Epithelial cell of esophagus (primary cell): ENCODE results near the gene TEX261.
A peak's percentile ranks its signal among the peaks of the same experiment; 100 is the strongest.
"Not testable (repeated sequence)": the region's sequence is repeated elsewhere in the genome, so short reads cannot be mapped to it uniquely, and the experiment has no call there.

Experiments used
- DNase-seq: peaks from one replicate; pipeline ENCODE4 v3.0.0; 2010; ENCODE audit warnings: low read depth
- H3K4me3 ChIP-seq: 2 replicates; pipeline ENCODE4 v1.5.1; 2011; ENCODE audit warnings: mild to moderate bottlenecking, low read length, control low read depth
- CTCF ChIP-seq: IDR thresholded peaks from 2 replicates; pipeline ENCODE4 v1.5.1; 2011; ENCODE audit warnings: low read depth, mild to moderate bottlenecking, low read length, control low read depth, inconsistent platforms; ENCODE audit not compliant: insufficient read depth; ENCODE audit errors: missing control alignments

The TEX261 gene

GRCh38 chr2:70994699-70995425, at the start of gene TEX261:
TSS of gene TEX261 (minus strand) at chr2:70994873. CDS start at chr2:70994757, 116 bp downstream.
- DNase-seq: peak; percentile 87
- peak; percentile 46 for TF ChIP-seq CTCF

GRCh38 chr2:71043531-71044407, 49.1 kb upstream of the TEX261 start:
- no peak overlapping the region for H3K4me3 ChIP-seq
- DNase-seq: no peak
- no peak for TF ChIP-seq CTCF

More at GRCh38 chr2:70994699-70995425, at the start of gene TEX261:
- H3K4me3 ChIP-seq: peak within 1 kb of the TSS; percentile 79

GRCh38 chr2:71042287-71042686, 47.6 kb upstream of the TEX261 start:
- H3K4me3 ChIP-seq: no peak overlapping the region
- TF ChIP-seq CTCF: no peak
- no peak for DNase-seq

GRCh38 chr2:71036296-71036695, 41.6 kb upstream of the TEX261 start:
- DNase-seq, H3K4me3 ChIP-seq: not testable (repeated sequence)

- peak; percentile 93 for DNase-seq
Observed at GRCh38 chr2:71023553-71024243, 29.0 kb upstream of the TEX261 start.

GRCh38 chr2:71021394-71021793, 26.7 kb upstream of the TEX261 start:
- H3K4me3 ChIP-seq, DNase-seq: not testable (repeated sequence)

More at GRCh38 chr2:71023553-71024243, 29.0 kb upstream of the TEX261 start:
- peak overlapping the region; percentile 24 for H3K4me3 ChIP-seq
- TF ChIP-seq CTCF: peak; percentile 36

GRCh38 chr2:71019989-71020388, 25.3 kb upstream of the TEX261 start:
- not testable (repeated sequence) for H3K4me3 ChIP-seq, DNase-seq

GRCh38 chr2:71018625-71019024, 24.0 kb upstream of the TEX261 start:
- H3K4me3 ChIP-seq: no peak overlapping the region
- TF ChIP-seq CTCF: no peak
- no peak for DNase-seq

GRCh38 chr2:71011786-71012185, 17.1 kb upstream of the TEX261 start:
- DNase-seq, H3K4me3 ChIP-seq: not testable (repeated sequence)
